HEK293T (cell line): Measurements from ENCODE around the gene PTPRE.

Experiments used
- ELF4 ChIP-seq: fragments of 450-650 bp; IDR thresholded peaks from 2 replicates; pipeline ENCODE4 v1.6.1; 2017; ENCODE audit warnings: antibody characterized with exemption
- FOXK2 ChIP-seq: fragments of 450-650 bp; IDR thresholded peaks from 2 replicates; pipeline ENCODE4 v1.6.1; 2016; ENCODE audit warnings: mild to moderate bottlenecking
- NFRKB ChIP-seq: fragments of 450-650 bp; IDR thresholded peaks from 2 replicates; pipeline ENCODE4 v1.6.1; 2016; ENCODE audit warnings: mild to moderate bottlenecking, moderate library complexity

- no peak for TF ChIP-seq FOXK2
- no peak for TF ChIP-seq NFRKB
- TF ChIP-seq ELF4: no peak
These were observed 43.6 kb upstream of the PTPRE start for GRCh38 chr10:127863231-127863825.
